ENCODE results near the gene GNA14.

GNA14 gene

DNA sequence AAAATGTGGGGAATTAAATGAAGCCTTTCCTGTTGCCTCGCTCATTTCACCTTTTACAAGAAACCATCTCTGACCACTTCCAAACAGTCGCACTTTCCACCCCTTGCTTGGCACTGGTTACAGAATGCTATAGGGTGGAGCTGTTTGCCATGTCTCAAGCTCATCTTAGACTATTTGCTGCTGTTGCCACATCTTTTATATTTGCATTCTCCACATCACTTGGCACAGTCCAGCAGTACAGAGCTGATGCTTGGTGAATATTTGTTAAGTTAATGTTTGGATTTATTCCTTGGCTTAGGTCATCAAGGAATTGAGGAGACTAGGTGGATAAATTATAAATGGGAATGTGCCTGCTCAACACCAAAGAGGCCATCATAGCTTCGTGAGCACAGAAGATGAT is 53.2 kb downstream of the GNA14 start:
- no peak overlapping the region for H3K4me3 ChIP-seq (ENCODE audit: low read depth, low read length)
- ChIA-PET CTCF (no interaction called here), POLR2A (no interaction called here)
- TF ChIP-seq, protein P1, sequence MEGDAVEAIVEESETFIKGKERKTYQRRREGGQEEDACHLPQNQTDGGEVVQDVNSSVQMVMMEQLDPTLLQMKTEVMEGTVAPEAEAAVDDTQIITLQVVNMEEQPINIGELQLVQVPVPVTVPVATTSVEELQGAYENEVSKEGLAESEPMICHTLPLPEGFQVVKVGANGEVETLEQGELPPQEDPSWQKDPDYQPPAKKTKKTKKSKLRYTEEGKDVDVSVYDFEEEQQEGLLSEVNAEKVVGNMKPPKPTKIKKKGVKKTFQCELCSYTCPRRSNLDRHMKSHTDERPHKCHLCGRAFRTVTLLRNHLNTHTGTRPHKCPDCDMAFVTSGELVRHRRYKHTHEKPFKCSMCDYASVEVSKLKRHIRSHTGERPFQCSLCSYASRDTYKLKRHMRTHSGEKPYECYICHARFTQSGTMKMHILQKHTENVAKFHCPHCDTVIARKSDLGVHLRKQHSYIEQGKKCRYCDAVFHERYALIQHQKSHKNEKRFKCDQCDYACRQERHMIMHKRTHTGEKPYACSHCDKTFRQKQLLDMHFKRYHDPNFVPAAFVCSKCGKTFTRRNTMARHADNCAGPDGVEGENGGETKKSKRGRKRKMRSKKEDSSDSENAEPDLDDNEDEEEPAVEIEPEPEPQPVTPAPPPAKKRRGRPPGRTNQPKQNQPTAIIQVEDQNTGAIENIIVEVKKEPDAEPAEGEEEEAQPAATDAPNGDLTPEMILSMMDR (IDR thresholded peaks at IDR 0.05; ENCODE audit: insufficient read depth, low read length, missing control alignments), result no peak
- no peak for DNase-seq (ENCODE audit: low read depth, low spot score)

DNA sequence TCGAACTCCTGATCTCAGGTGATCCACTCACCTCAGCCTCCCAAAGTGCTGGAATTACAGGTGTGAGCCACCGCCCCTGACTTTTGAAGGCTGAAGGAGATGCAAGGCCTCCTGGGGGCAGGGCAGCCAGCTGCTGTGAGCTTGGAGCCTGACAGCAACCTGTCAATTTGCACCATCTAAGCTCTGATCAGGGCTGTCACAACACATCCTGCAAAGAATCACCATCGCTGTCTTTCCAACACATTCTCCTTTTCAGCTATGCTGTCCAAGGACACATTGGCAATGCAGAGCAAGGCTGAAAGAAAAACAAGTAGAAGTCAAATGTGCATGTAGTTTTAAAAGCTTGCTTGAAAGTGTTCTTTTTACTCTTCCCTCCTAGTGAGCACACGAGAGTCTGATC is 54.6 kb downstream of the GNA14 start:
- POLR2A ChIA-PET, result no interaction called here
- CTCF ChIA-PET, result interaction anchor here (1.0 kb wide), 1 partner anchor 21 kb away, joined by 3 read pairs; no protein-coding TSS in a partner anchor
- DNase-seq (ENCODE audit: low read depth, low spot score), result no peak
- TF ChIP-seq, protein P1 (IDR thresholded peaks at IDR 0.05; ENCODE audit: insufficient read depth, low read length, missing control alignments), result no peak
- H3K4me3 ChIP-seq (ENCODE audit: low read depth, low read length), result no peak overlapping the region

DNA sequence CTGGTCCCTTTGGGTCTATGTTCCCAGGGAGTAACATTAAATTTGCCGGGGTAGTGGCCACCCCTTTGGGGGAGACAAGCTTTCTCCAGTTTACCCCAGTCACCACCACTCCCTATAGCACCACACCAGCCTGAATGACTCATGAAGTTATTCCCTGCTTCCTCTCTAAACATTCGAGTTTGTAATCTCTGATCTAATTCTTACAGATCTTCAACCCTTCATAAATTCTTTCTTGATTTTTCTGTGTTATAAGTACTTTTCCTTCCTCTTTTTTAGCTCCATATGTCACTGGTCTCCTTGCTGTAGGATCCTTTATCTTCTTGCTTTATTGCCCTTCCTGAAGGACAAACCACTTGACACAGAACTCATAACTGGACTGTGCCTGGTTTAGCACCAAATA is 55.6 kb downstream of the GNA14 start:
- TF ChIP-seq, protein P1 (IDR thresholded peaks at IDR 0.05; ENCODE audit: insufficient read depth, low read length, missing control alignments), result no peak
- no peak overlapping the region for H3K4me3 ChIP-seq (ENCODE audit: low read depth, low read length)
- ChIA-PET POLR2A (no interaction called here), CTCF (interaction anchor here (0.6 kb wide), 1 partner anchor 128 kb away, joined by 3 read pairs; no protein-coding TSS in a partner anchor)
- no peak for DNase-seq (ENCODE audit: low read depth, low spot score)

DNA sequence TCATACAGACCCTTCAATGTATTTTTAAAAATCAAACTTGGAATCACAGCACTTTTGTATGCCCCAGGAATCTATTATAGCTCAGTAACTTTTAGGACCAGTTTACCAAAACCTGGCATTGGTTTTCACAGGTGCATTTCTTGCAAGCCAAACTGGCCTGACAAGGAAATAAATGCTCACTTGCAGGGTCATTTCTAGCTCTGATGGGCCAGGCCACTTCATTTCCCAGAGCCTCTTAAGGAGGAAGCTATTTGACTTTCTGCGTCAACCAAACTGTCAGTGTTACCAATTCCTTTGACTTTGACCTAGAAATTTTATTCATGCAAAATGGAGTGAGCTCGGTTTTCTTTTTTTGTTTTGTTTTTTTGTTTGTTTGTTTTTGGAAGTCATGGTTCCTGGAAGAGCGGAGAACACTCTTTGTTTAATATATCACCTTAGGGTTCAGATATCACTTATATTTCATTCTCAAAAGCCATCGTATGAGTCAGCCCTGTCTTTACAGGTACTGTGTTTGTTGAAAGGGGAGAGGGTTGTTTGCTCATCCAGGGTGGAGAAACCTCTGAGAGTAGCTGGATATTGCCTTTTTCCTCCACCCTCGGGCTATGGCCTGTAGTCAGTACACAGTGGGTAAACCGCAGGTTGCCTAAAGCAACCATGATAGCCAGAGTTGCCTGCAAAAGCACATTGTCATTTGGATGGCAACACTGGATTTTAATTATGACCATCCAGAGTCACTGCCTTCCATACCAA is 58.9 kb downstream of the GNA14 start:
- POLR2A ChIA-PET, result no interaction called here
- CTCF ChIA-PET, result no interaction called here
- DNase-seq (ENCODE audit: low read depth, low spot score), result no peak
- TF ChIP-seq, protein P1 (IDR thresholded peaks at IDR 0.05; ENCODE audit: insufficient read depth, low read length, missing control alignments), result no peak
- H3K4me3 ChIP-seq (ENCODE audit: low read depth, low read length), result no peak overlapping the region

DNA sequence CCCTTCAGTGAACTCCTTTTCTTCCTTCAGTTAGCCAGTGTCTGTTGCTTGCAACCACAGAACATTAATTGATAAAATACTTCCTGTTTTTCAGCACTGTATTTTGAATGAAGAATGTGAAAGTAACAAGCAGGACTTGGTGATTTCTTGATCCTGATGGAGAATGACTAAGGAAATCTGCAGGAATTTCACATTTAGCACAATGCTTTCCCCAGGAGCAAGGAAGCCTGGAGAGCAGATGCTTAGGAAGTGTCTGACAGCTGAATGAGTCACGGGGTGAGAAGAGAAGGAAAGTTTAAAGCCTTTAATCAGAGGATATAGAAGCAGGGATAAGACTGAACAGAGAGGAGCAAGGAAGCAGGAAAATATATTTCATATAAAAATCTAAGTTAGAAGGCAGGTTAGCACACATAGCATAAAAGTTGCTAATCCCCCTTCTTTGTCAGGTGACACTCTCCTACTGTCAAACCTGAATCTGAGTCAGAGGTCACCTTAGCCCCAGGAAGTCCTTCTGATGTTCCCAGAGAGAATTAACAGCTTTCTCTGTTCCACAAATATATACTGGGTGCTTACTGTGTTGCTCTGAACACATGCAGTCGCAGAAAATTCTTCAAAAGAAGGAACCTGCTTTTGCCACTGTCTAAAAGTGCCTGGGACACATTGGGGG is 59.7 kb downstream of the GNA14 start:
- DNase-seq (ENCODE audit: low read depth, low spot score), result peak; percentile 51
- POLR2A ChIA-PET, result no interaction called here
- TF ChIP-seq, protein P1 (IDR thresholded peaks at IDR 0.05; ENCODE audit: insufficient read depth, low read length, missing control alignments), result no peak
- no peak overlapping the region for H3K4me3 ChIP-seq (ENCODE audit: low read depth, low read length)
- CTCF ChIA-PET, result no interaction called here

DNA sequence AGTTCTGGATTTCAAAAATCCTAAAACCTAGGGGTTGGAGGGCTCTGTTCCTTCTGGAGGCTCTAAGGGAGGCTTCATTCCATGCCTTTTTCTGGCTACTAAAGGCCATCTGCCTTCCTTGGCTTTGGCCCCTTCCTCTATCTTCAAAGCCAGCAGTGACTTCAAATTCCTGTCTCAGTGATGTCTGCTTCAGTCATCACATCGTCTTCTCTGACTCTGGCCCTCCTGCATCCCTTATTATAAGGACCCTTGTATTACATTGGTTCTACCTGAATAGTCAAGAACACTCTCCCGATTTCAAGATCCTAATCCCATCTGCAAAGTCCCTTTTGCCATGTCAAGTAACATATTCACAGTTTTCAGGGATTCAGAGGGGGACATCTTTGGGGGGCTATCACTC is 60.3 kb downstream of the GNA14 start:
- POLR2A ChIA-PET, result no interaction called here
- no peak for DNase-seq (ENCODE audit: low read depth, low spot score)
- TF ChIP-seq, protein P1 (IDR thresholded peaks at IDR 0.05; ENCODE audit: insufficient read depth, low read length, missing control alignments), result no peak
- no peak overlapping the region for H3K4me3 ChIP-seq (ENCODE audit: low read depth, low read length)
- CTCF ChIA-PET, result no interaction called here

Measured in AG04449 (cell line).